ENCODE measurements around the gene PTGER4. TPM values are rescaled to one million over a fixed set of nuclear protein-coding genes. Genes with fewer than 3 reads are reported as not detected.
"Not testable (repeated sequence)": the region's sequence is repeated elsewhere in the genome, so short reads cannot be mapped to it uniquely, and the experiment has no call there.

PTGER4 gene
- polyA plus RNA-seq (ENCODE audit: insufficient read length) = 5.3 TPM

GRCh38 chr5:40679913-40680681 lies at the start of gene PTGER4:
PTGER4 (plus strand) TSS chr5:40679915; CDS start chr5:40680994, 1,079 bp downstream.
- DNase-seq = no peak

GRCh38 chr5:40630126-40630525 lies 49.6 kb upstream of the PTGER4 start:
- DNase-seq = no peak

GRCh38 chr5:40631236-40631635 lies 48.5 kb upstream of the PTGER4 start:
- no peak for DNase-seq

- no peak for DNase-seq
Measured at GRCh38 chr5:40634154-40634553, 45.6 kb upstream of the PTGER4 start.

GRCh38 chr5:40634593-40634992 lies 45.1 kb upstream of the PTGER4 start:
- DNase-seq = no peak

- DNase-seq = not testable (repeated sequence)
Measured at GRCh38 chr5:40639531-40639930, 40.2 kb upstream of the PTGER4 start.

- no peak for DNase-seq
Measured at GRCh38 chr5:40646266-40646665, 33.4 kb upstream of the PTGER4 start.

- DNase-seq = no peak
Measured at GRCh38 chr5:40648150-40648549, 31.6 kb upstream of the PTGER4 start.

GRCh38 chr5:40649463-40650030 lies 30.2 kb upstream of the PTGER4 start:
- DNase-seq = no peak

- DNase-seq = no peak
Measured at GRCh38 chr5:40651201-40651600, 28.5 kb upstream of the PTGER4 start.

GRCh38 chr5:40652441-40653220 lies 27.1 kb upstream of the PTGER4 start:
- DNase-seq = no peak

- DNase-seq = no peak
Measured at GRCh38 chr5:40653221-40654022, 26.3 kb upstream of the PTGER4 start.

- DNase-seq = no peak
Measured at GRCh38 chr5:40654377-40654991, 25.2 kb upstream of the PTGER4 start.

GRCh38 chr5:40655138-40655537 lies 24.6 kb upstream of the PTGER4 start:
- DNase-seq = no peak

- not testable (repeated sequence) for DNase-seq
Measured at GRCh38 chr5:40656091-40656490, 23.6 kb upstream of the PTGER4 start.

GRCh38 chr5:40656766-40657165 lies 22.9 kb upstream of the PTGER4 start:
- no peak for DNase-seq

- DNase-seq = no peak
Measured at GRCh38 chr5:40660751-40661150, 19.0 kb upstream of the PTGER4 start.

GRCh38 chr5:40665635-40666298 lies 13.9 kb upstream of the PTGER4 start:
- DNase-seq = no peak

GRCh38 chr5:40666657-40667056 lies 13.1 kb upstream of the PTGER4 start:
- DNase-seq = no peak

- no peak for DNase-seq
Measured at GRCh38 chr5:40667161-40667663, 12.5 kb upstream of the PTGER4 start.
